NCI-H1092 (cell line): ENCODE data around the gene SKI.

ENCODE experiments used
- DNase-seq: peaks from one replicate; lab custom pipeline; 2025; lab: John Stamatoyannopoulos, UW

Gene SKI

DNA sequence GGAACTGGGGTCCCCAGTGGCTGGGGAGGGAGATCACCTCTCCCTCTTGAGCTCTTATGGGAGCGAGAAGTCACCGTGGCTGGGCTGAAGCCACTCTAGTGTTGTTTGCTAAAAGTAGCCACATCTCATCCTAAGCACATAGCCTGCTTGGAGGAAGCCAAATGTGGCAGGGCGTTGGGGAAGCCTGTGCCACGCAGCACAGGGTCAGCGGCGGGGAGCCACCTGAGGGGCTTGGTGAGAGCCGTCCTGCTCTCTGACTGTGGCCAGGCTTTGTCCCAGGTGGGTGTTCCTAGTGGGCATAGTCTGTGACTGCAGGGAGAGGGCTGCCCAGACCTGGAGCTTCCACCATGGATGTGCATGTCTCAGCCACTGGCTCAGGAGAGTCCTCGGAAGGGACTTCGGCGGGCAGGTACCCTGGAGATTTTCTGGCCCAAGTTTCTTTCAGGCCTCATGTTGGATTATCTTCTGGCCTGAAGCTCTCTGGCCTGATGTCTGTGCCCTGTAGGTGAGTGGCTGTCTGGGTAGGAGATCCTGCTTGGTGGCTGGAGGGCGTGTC, 124.3 kb downstream of the SKI start:
- DNase-seq, result no peak

- DNase-seq, result no peak
Measured at GRCh38 chr1:2352897-2353550, 124.9 kb downstream of the SKI start.

GRCh38 chr1:2353551-2354438, 125.7 kb downstream of the SKI start:
- DNase-seq, result no peak

DNA sequence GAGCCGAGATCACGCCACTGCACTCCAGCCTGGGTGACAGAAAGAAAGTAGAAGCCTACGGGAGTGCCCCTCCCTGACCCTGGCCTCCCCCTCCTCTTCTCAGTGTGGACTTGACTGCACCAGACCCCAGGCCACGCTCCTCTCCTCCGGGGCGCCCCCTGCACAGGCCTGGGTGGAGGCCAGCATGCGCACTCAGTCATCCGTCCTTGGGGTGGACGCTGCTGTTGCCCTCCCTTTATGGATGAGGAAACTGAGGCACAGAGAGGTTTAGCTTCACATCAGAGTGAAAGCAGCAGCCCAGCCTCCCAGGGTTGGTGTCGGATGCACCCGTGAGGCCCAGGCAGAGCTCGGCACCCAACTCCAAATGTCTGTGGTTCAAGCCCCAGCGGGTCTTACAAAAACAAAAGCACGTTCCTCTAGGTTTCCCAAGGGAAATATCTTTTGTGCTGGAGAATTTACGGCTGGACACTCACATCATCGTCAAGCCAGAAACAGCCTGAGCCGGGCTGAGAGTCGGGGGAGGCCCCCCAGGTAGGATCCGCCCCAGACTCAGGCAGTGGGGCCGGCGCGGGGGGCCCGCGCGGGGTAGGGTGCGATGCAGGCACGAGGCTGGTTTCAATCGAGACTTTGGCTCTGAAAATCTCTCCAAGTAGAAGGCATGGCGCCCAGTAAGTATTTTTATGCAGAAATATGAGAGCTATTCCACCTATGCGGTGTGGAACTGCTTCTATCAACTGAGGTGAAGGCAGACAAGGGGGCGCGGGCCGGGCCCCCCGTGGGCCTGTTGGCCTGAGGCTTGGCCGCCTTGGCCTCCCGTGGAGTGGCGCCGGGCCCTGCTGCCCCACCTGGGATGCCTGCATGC, 126.6 kb downstream of the SKI start:
- no peak for DNase-seq

DNA sequence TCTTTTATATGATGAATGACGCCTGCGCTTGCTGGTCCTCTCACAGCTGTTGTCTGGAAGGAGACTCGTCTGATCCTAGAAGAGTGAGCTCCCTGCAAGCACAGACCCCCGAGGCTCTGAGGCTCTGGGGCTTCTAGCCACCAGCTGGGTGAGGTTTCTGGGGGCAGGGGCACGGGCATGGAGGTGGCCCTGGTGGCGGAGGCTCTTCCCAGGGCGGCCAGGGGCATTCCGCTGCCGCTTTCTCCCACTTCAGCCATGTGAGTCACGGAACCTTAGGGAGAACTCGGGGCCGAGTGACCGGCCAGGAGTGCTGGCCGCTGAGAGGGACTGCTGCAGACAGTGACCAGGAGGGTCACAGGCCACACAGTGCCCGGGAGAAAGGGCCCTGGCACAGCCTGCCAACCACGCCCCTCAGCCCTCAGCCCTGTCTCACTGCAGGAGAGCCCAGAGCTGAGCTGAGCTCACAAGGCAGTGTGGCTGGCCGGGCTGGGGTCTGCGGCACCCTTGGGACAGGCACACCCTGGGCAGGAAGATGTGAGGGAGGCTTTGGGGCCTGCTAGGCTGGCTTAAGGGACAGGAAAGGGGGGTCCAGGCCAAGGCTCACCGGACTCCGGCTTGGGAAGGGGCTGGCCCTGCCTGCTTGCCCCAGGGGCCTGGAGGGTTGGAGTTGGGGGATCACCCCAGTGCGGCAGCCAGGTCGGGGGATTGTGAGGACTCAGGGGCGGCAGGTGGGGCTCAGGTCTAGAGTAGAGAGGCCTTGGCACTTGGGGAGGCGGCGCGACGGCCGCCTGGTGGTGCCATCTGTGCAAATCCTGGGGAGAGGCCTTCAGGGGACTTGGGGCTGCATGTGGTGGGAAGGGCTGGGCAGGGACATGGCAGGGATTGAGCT, 127.5 kb downstream of the SKI start:
- DNase-seq, result no peak

DNA sequence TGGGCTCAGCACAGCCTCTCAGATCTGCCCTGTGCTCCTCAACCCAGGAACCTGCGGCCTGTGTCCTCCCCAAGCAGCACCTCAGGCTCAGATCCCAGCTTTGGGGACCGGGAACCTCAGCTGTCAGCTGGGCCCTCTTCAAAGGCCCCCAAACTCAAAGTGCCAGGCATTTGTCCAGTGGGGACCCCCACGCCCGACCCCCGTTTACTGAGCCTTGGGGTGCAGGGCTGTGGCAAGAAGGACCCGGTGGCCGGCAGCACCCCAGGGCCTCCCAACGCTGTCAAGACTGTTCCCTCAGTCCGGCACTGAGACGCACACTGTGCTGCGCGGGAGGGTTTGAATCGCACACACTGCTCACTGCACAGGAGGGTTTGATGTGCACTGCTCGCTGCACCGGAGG, 128.3 kb downstream of the SKI start:
- DNase-seq, result no peak

DNA sequence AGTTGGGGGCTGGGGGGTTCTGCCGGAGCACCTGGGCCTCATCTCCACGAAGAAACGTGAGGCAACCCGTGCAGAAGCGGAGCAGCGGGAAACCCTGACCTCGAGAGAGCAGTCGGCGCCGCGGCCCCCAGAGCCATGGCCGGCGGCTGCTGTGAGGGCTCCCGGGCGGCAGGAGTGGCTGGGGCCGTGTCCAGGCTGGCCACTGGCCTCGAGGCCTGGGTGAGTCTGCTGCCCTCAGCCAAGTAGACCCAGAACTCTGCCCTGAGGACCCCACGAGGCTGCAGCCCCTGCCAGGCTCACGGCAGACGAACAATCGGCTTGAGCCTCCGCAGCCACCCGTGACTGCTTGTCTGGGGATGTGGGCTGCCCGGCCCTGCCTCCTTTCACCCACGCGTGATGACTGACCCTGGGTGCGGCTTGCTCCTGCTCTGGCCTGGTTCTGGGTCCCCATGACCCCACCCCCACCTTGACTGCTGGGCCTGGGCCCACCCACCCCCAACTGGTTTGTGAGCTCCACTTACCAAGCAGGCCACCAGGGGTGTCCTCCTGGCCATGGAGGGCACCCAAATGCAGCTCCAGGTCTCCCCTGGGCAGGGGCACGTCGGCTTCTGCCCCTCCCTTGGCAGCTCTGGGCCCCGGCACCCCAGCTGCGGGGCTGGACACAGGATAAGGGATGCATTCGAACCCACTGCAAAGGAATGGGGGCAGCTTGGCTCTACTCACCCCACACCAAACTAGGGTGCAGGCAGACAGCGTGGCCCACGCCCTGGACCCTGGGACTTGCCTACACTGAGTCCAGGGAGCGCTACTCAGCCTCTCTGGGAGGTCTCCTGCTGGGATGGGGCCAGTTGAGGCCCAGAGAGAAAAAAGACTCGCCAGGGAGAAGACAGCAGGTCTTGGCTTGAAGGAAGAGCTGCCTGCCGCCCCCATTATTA, 129.1 kb downstream of the SKI start:
- DNase-seq, result no peak

DNA sequence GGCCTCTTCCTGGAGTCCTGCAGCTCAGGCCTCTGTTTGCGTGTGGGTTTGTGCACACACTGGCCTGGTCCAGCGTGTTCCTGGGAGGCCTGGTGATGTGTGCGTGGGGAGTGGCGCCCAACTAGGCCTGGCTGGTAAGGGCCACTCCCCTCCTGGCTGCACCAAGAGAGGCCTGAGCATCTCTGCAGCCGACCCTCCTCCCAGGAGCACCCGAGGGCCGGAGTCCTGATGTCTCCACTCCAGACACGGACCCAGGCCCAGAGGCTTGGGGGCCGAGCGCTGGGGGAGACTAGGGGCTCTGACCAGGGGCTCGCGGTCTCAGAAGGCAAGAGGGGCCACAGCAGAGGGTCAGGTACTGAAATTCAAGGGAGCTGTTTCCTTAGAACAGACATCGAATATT, 130.0 kb downstream of the SKI start:
- DNase-seq, result no peak

DNA sequence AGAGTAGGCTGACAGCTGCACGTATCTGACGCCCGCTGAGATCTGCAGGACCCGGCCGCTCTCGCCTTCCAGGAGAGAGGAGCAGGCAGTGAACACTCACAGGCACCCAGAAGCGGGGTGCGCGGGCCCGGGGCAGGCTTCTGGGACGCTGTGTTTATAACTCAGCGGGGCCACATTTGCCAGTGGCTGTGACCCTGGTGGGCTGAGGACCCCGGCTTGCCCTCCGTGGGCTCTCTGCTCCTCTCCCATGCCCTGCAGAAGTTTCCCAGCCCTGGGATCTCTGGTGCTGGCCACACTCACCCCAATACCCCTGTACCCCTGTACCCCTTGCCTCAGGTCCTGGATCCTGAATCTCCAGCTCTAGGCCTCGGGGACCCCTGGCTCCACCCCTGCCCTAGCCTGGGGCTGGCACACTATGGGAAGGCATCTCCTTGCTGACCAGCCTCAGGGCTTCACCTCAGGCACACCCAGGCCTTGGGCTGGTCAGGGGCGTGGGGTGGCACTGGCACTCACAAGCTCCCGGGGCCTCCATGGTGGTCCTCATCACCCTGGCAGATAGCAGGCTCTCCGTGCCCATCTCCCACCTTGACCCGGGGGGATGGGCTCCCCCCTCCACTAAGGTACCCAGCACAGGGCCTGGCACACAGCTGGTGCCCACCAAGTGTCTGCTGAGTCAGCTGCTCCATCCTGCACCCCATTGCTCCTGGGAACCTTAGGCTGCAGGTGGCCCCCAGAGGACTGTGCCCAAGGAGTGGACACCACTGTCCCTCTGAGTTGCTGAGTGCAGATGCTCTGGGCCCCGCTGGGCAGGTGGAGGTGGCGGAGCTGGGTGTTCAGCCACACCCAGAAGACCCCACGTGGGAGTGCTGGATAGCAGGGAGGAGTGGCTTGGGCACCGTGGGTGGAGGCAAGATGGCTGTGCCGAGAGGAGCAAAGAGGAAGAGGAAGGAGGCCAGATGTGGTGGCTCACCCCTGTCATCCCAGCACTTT, 130.8 kb downstream of the SKI start:
- no peak for DNase-seq
